ENCODE measurements around the gene FGGY.

The FGGY gene

GRCh38 chr1:59356627-59357026 lies 59.7 kb downstream of the FGGY start:
- ChIA-PET POLR2A (no interaction called here), CTCF (no interaction called here)
- Histone ChIP-seq H3K9me3 (ENCODE audit: control extremely low read depth in 1 of 5, control insufficient read depth in 4 of 5, insufficient read depth in 2 of 5, low read depth in 1 of 5, low read length in 4 of 5) (no peaks in the 10 kb centered on the region), H3K4me3 (ENCODE audit: control insufficient read depth in 1 of 7, extremely low read depth in 1 of 7, insufficient read depth in 4 of 7, low read depth in 2 of 7, low read length in 6 of 7) (no peak overlapping the region), H3K36me3 (ENCODE audit: control insufficient read depth in 4 of 4, insufficient read depth in 4 of 4, low read length in 3 of 4) (no peaks in the 10 kb centered on the region), H3K27ac (ENCODE audit: insufficient read depth in 1 of 2, low read depth in 1 of 2, low read length in 2 of 2, poor library complexity in 1 of 2, severe bottlenecking in 2 of 2) (no peak overlapping the region), H3K4me1 (ENCODE audit: control extremely low read depth in 1 of 4, control insufficient read depth in 4 of 4, insufficient read depth in 4 of 4, low read length in 3 of 4) (peaks cover 0 to 14% (median 5%) of the 10 kb centered on the region in 4 experiments), H3K27me3 (replicated peaks in 2 of 5; ENCODE audit: control insufficient read depth in 4 of 5, insufficient read depth in 5 of 5, low read length in 4 of 5) (no peaks in the 10 kb centered on the region)
- DNase-seq = no peak
- WGBS (ENCODE audit: insufficient coverage) = 100% methylated on average over 1 of the region's 1 CpG

- 100% methylated on average over 3 of the region's 5 CpGs for WGBS (ENCODE audit: insufficient coverage)
These were observed 60.9 kb downstream of the FGGY start for GRCh38 chr1:59357645-59358320.

GRCh38 chr1:59359325-59359724 lies 62.4 kb downstream of the FGGY start:
- no peak overlapping the region for H3K27ac ChIP-seq (ENCODE audit: insufficient read depth in 1 of 2, low read depth in 1 of 2, low read length in 2 of 2, poor library complexity in 1 of 2, severe bottlenecking in 2 of 2)
- no peak overlapping the region for H3K4me3 ChIP-seq (ENCODE audit: control insufficient read depth in 1 of 7, extremely low read depth in 1 of 7, insufficient read depth in 4 of 7, low read depth in 2 of 7, low read length in 6 of 7)
- ChIA-PET POLR2A (no interaction called here), CTCF (no interaction called here)
- no peaks in the 10 kb centered on the region for H3K4me1 ChIP-seq (ENCODE audit: control extremely low read depth in 1 of 4, control insufficient read depth in 4 of 4, insufficient read depth in 4 of 4, low read length in 3 of 4)
- no peaks in the 10 kb centered on the region for H3K27me3 ChIP-seq (replicated peaks in 2 of 5; ENCODE audit: control insufficient read depth in 4 of 5, insufficient read depth in 5 of 5, low read length in 4 of 5)
- WGBS (ENCODE audit: insufficient coverage) = no CpG with 5 or more reads among the region's 1 CpG
- H3K9me3 ChIP-seq (ENCODE audit: control extremely low read depth in 1 of 5, control insufficient read depth in 4 of 5, insufficient read depth in 2 of 5, low read depth in 1 of 5, low read length in 4 of 5) = no peaks in the 10 kb centered on the region
- DNase-seq = no peak
- H3K36me3 ChIP-seq (ENCODE audit: control insufficient read depth in 4 of 4, insufficient read depth in 4 of 4, low read length in 3 of 4) = peaks cover 0 to 2% (median 0%) of the 10 kb centered on the region in 4 experiments

More at GRCh38 chr1:59357645-59358320, 60.9 kb downstream of the FGGY start:
- no peak overlapping the region for H3K4me3 ChIP-seq (ENCODE audit: control insufficient read depth in 1 of 7, extremely low read depth in 1 of 7, insufficient read depth in 4 of 7, low read depth in 2 of 7, low read length in 6 of 7)
- no peaks in the 10 kb centered on the region for H3K27me3 ChIP-seq (replicated peaks in 2 of 5; ENCODE audit: control insufficient read depth in 4 of 5, insufficient read depth in 5 of 5, low read length in 4 of 5)
- POLR2A ChIA-PET = no interaction called here
- no peaks in the 10 kb centered on the region for H3K9me3 ChIP-seq (ENCODE audit: control extremely low read depth in 1 of 5, control insufficient read depth in 4 of 5, insufficient read depth in 2 of 5, low read depth in 1 of 5, low read length in 4 of 5)
- H3K36me3 ChIP-seq (ENCODE audit: control insufficient read depth in 4 of 4, insufficient read depth in 4 of 4, low read length in 3 of 4) = peaks cover 0 to under 1% (median 0%) of the 10 kb centered on the region in 4 experiments
- H3K27ac ChIP-seq (ENCODE audit: insufficient read depth in 1 of 2, low read depth in 1 of 2, low read length in 2 of 2, poor library complexity in 1 of 2, severe bottlenecking in 2 of 2) = no peak overlapping the region
- peaks cover 0 to 5% (median 2%) of the 10 kb centered on the region in 4 experiments for H3K4me1 ChIP-seq (ENCODE audit: control extremely low read depth in 1 of 4, control insufficient read depth in 4 of 4, insufficient read depth in 4 of 4, low read length in 3 of 4)
- DNase-seq = no peak
- CTCF ChIA-PET = no interaction called here

DNA sequence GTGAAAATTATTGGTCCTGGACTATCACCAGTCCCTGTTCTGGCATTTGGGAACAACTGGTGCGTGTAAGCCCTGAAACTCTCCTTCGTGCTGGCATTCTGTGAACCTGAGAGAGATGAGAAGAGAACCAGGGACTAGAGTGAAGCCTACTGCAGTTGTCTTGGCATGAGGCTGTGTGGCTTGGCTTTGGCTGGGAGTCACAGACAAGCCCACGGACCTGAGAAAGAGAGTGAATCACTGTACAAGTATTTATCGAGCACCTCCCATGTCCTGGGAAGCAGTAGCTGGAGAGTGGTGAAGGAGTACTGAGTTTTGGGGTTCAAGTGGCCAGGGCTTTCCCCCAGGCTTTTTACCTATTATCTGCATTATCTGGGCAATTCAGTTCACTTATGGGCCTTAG lies 63.3 kb downstream of the FGGY start:
- no peaks in the 10 kb centered on the region for H3K9me3 ChIP-seq (ENCODE audit: control extremely low read depth in 1 of 5, control insufficient read depth in 4 of 5, insufficient read depth in 2 of 5, low read depth in 1 of 5, low read length in 4 of 5)
- H3K27ac ChIP-seq (ENCODE audit: insufficient read depth in 1 of 2, low read depth in 1 of 2, low read length in 2 of 2, poor library complexity in 1 of 2, severe bottlenecking in 2 of 2) = no peak overlapping the region
- ChIA-PET POLR2A (no interaction called here), CTCF (no interaction called here)
- H3K4me1 ChIP-seq (ENCODE audit: control extremely low read depth in 1 of 4, control insufficient read depth in 4 of 4, insufficient read depth in 4 of 4, low read length in 3 of 4) = no peaks in the 10 kb centered on the region
- 100% methylated on average over 4 of the region's 4 CpGs for WGBS (ENCODE audit: insufficient coverage)
- no peak for DNase-seq
- peaks cover 0 to 2% (median 0%) of the 10 kb centered on the region in 4 experiments for H3K36me3 ChIP-seq (ENCODE audit: control insufficient read depth in 4 of 4, insufficient read depth in 4 of 4, low read length in 3 of 4)
- no peak overlapping the region for H3K4me3 ChIP-seq (ENCODE audit: control insufficient read depth in 1 of 7, extremely low read depth in 1 of 7, insufficient read depth in 4 of 7, low read depth in 2 of 7, low read length in 6 of 7)
- no peaks in the 10 kb centered on the region for H3K27me3 ChIP-seq (replicated peaks in 2 of 5; ENCODE audit: control insufficient read depth in 4 of 5, insufficient read depth in 5 of 5, low read length in 4 of 5)

GRCh38 chr1:59360729-59361128 lies 63.8 kb downstream of the FGGY start:
- H3K4me1 ChIP-seq (ENCODE audit: control extremely low read depth in 1 of 4, control insufficient read depth in 4 of 4, insufficient read depth in 4 of 4, low read length in 3 of 4) = no peaks in the 10 kb centered on the region
- H3K4me3 ChIP-seq (ENCODE audit: control insufficient read depth in 1 of 7, extremely low read depth in 1 of 7, insufficient read depth in 4 of 7, low read depth in 2 of 7, low read length in 6 of 7) = no peak overlapping the region
- no peak for DNase-seq
- ChIA-PET CTCF (no interaction called here), POLR2A (no interaction called here)
- no peaks in the 10 kb centered on the region for H3K27me3 ChIP-seq (replicated peaks in 2 of 5; ENCODE audit: control insufficient read depth in 4 of 5, insufficient read depth in 5 of 5, low read length in 4 of 5)
- H3K27ac ChIP-seq (ENCODE audit: insufficient read depth in 1 of 2, low read depth in 1 of 2, low read length in 2 of 2, poor library complexity in 1 of 2, severe bottlenecking in 2 of 2) = no peak overlapping the region
- 100% methylated on average over 2 of the region's 2 CpGs for WGBS (ENCODE audit: insufficient coverage)
- H3K36me3 ChIP-seq (ENCODE audit: control insufficient read depth in 4 of 4, insufficient read depth in 4 of 4, low read length in 3 of 4) = peaks cover 0 to 2% (median 0%) of the 10 kb centered on the region in 4 experiments
- H3K9me3 ChIP-seq (ENCODE audit: control extremely low read depth in 1 of 5, control insufficient read depth in 4 of 5, insufficient read depth in 2 of 5, low read depth in 1 of 5, low read length in 4 of 5) = no peaks in the 10 kb centered on the region

DNA sequence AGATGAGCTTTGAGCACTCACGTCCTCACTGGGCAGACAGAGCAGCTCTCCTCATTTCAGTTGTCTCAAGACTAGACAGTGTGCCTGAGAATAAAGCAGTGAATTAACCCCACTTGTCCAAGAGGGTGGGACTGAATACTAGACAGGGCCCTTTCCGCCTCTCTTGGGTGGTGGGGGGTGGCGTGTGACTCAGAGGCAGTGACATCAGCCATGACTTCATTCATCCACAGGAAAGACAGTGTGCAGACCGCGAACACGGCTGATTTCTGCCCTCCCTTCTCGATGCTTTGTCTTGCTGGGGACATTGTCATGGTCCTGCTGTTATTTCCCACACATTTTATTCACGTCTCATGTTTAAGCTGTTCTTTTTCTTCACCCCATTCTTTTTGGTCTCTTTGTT lies 64.9 kb downstream of the FGGY start:
- Histone ChIP-seq H3K36me3 (ENCODE audit: control insufficient read depth in 4 of 4, insufficient read depth in 4 of 4, low read length in 3 of 4) (peaks cover 0 to 2% (median 0%) of the 10 kb centered on the region in 4 experiments), H3K4me3 (ENCODE audit: control insufficient read depth in 1 of 7, extremely low read depth in 1 of 7, insufficient read depth in 4 of 7, low read depth in 2 of 7, low read length in 6 of 7) (no peak overlapping the region), H3K9me3 (ENCODE audit: control extremely low read depth in 1 of 5, control insufficient read depth in 4 of 5, insufficient read depth in 2 of 5, low read depth in 1 of 5, low read length in 4 of 5) (no peaks in the 10 kb centered on the region), H3K27ac (ENCODE audit: insufficient read depth in 1 of 2, low read depth in 1 of 2, low read length in 2 of 2, poor library complexity in 1 of 2, severe bottlenecking in 2 of 2) (no peak overlapping the region), H3K4me1 (ENCODE audit: control extremely low read depth in 1 of 4, control insufficient read depth in 4 of 4, insufficient read depth in 4 of 4, low read length in 3 of 4) (no peaks in the 10 kb centered on the region), H3K27me3 (replicated peaks in 2 of 5; ENCODE audit: control insufficient read depth in 4 of 5, insufficient read depth in 5 of 5, low read length in 4 of 5) (no peaks in the 10 kb centered on the region)
- POLR2A ChIA-PET = interaction anchor here (1.0 kb wide), 1 partner anchor 14 kb away, joined by 5 read pairs; no protein-coding TSS in a partner anchor
- CTCF ChIA-PET = no interaction called here
- DNase-seq = no peak
- 96% methylated on average over 8 of the region's 8 CpGs for WGBS (ENCODE audit: insufficient coverage)

GRCh38 chr1:59364037-59364436 lies 67.1 kb downstream of the FGGY start:
- Histone ChIP-seq H3K4me1 (ENCODE audit: control extremely low read depth in 1 of 4, control insufficient read depth in 4 of 4, insufficient read depth in 4 of 4, low read length in 3 of 4) (peaks cover 0 to 6% (median 0%) of the 10 kb centered on the region in 4 experiments), H3K9me3 (ENCODE audit: control extremely low read depth in 1 of 5, control insufficient read depth in 4 of 5, insufficient read depth in 2 of 5, low read depth in 1 of 5, low read length in 4 of 5) (no peaks in the 10 kb centered on the region), H3K27me3 (replicated peaks in 2 of 5; ENCODE audit: control insufficient read depth in 4 of 5, insufficient read depth in 5 of 5, low read length in 4 of 5) (no peaks in the 10 kb centered on the region), H3K4me3 (ENCODE audit: control insufficient read depth in 1 of 7, extremely low read depth in 1 of 7, insufficient read depth in 4 of 7, low read depth in 2 of 7, low read length in 6 of 7) (no peak overlapping the region), H3K36me3 (ENCODE audit: control insufficient read depth in 4 of 4, insufficient read depth in 4 of 4, low read length in 3 of 4) (peaks cover 0 to 2% (median 0%) of the 10 kb centered on the region in 4 experiments), H3K27ac (ENCODE audit: insufficient read depth in 1 of 2, low read depth in 1 of 2, low read length in 2 of 2, poor library complexity in 1 of 2, severe bottlenecking in 2 of 2) (no peak overlapping the region)
- WGBS (ENCODE audit: insufficient coverage) = 100% methylated on average over 2 of the region's 2 CpGs
- ChIA-PET CTCF (no interaction called here), POLR2A (no interaction called here)
- no peak for DNase-seq
